Measurements from ENCODE around the gene GET4.

DNA sequence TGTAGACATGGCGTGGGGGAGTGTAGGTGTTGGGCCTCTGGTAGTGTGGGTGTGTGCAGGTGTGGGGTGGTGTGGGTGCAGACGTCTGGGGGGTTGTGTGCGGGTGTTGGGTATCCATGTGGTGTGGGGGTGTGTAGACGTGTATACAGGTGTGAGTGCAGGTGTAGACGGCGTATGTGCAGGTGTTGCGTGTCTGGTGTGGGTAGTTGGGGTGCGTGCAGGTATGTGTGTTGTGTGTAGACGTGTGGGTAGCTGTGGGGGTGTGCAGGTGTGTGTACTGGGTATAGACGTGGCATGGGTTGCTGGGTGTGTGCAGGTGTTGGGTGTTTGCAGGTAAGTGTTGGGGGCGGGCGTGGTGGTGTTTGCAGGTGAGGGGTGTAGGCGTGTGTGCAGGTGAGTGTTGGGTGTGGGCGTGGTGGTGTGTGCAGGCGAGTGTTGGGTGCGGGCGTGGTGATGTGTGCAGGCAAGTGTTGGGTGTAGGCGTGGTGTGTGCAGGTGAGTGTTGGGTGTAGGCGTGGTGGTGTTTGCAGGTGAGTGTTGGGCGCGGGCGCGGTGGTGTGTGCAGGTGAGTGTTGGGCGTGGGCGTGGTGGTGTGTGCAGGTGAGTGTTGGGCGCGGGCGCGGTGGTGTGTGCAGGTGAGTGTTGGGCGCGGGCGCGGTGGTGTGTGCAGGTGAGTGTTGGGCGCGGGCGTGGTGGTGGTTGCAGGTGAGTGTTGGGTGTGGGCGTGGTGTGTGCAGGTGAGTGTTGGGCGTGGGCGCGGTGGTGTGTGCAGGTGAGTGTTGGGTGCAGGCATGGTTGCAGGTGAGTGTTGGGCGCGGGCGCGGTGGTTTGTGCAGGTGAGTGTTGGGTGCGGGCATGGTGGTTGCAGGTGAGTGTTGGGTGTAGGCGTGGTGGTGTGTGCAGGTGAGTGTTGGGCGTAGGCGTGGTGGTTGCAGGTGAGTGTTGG lies 16.6 kb downstream of the GET4 start:
- TF ChIP-seq EZH2phosphoT487 (IDR thresholded peaks at IDR 0.05; ENCODE audit: insufficient read depth, low read depth) (no peak), EZH2 (IDR thresholded peaks at IDR 0.05; ENCODE audit: insufficient read depth, poor library complexity, severe bottlenecking) (no peak)
